WTC11 (cell line): ENCODE results near the gene TTC28. TPM values are rescaled to one million over a fixed set of nuclear protein-coding genes. Genes with fewer than 3 reads are reported as not detected.

Source experiments
- ATAC-seq: fragments of 200-7000 bp; cut with Tn5 transposase; 2 replicates; pipeline ENCODE4 v1.10.0; 2021; ENCODE audit warnings: mild to moderate bottlenecking, moderate library complexity
- CTCF ChIA-PET: fragments of 300-600 bp; sonication (Branson Sonifier 250); formaldehyde crosslinking; loops from one replicate; lab custom pipeline; 2021; ENCODE audit warnings: antibody characterized with exemption; lab: Charles Lee
- POLR2A ChIA-PET: fragments of 350-600 bp; sonication (Branson Sonifier 250); formaldehyde crosslinking; loops from one replicate; lab custom pipeline; 2021; ENCODE audit warnings: antibody characterized with exemption; lab: Charles Lee
- DNase-seq: peaks from one replicate; pipeline ENCODE4 v3.0.0; 2021; ENCODE audit warnings: low spot score
- H3K27ac Mint-ChIP-seq: 2 replicates; pipeline ENCODE4 v1.8.0; 2021; ENCODE audit warnings: mixed read lengths
- H3K27me3 Mint-ChIP-seq: 2 replicates; pipeline ENCODE4 v1.8.0; 2021; ENCODE audit warnings: low read depth, mild to moderate bottlenecking, moderate library complexity, mixed read lengths
- H3K36me3 Mint-ChIP-seq: 2 replicates; pipeline ENCODE4 v1.8.0; 2021; ENCODE audit warnings: mixed read lengths
- H3K4me1 Mint-ChIP-seq: 2 replicates; pipeline ENCODE4 v1.8.0; 2022; ENCODE audit warnings: mixed read lengths
- H3K4me3 Mint-ChIP-seq: 2 replicates; pipeline ENCODE4 v1.8.0; 2021; ENCODE audit warnings: mild to moderate bottlenecking, moderate library complexity, mixed read lengths
- H3K9me3 Mint-ChIP-seq: 2 replicates; pipeline ENCODE4 v1.8.0; 2021; ENCODE audit warnings: mixed read lengths
- ATF1 ChIP-seq: sonication (generic); formaldehyde crosslinking; IDR thresholded peaks from 2 replicates; pipeline ENCODE4 v1.8.1; 2023; ENCODE audit warnings: mild to moderate bottlenecking, moderate library complexity, missing genetic modification reagents
- CBFB ChIP-seq: sonication (generic); formaldehyde crosslinking; IDR thresholded peaks from 2 replicates; pipeline ENCODE4 v1.8.1; 2022; ENCODE audit warnings: mild to moderate bottlenecking, low read depth, missing genetic modification reagents
- CREM ChIP-seq: sonication (generic); formaldehyde crosslinking; IDR thresholded peaks from 2 replicates; pipeline ENCODE4 v1.8.1; 2022; ENCODE audit warnings: mild to moderate bottlenecking, missing genetic modification reagents, moderate library complexity
- ELF4 ChIP-seq: sonication (generic); formaldehyde crosslinking; IDR thresholded peaks from 2 replicates; pipeline ENCODE4 v1.8.1; 2022; ENCODE audit warnings: low read depth, mild to moderate bottlenecking, moderate library complexity, missing genetic modification reagents
- ETV6 ChIP-seq: sonication (generic); formaldehyde crosslinking; IDR thresholded peaks from 2 replicates; pipeline ENCODE4 v1.8.1; 2022; ENCODE audit warnings: mild to moderate bottlenecking, missing genetic modification reagents
- GABPB1 ChIP-seq: sonication (generic); formaldehyde crosslinking; IDR thresholded peaks from 2 replicates; pipeline ENCODE4 v1.8.1; 2023; ENCODE audit warnings: mild to moderate bottlenecking, missing genetic modification reagents
- GTF2I ChIP-seq: fragments of 250-450 bp; sonication (Bioruptor Pico); conservative IDR thresholded peaks from 2 replicates; pipeline ENCODE4 v1.4.0; 2021; ENCODE audit warnings: mild to moderate bottlenecking
- HMGA2 ChIP-seq: fragments of 250-450 bp; sonication (Bioruptor Pico); IDR thresholded peaks from 2 replicates; pipeline ENCODE4 v1.4.0; 2021; ENCODE audit warnings: mild to moderate bottlenecking, moderate library complexity
- JAZF1 ChIP-seq: fragments of 250-450 bp; sonication (Bioruptor Pico); IDR thresholded peaks from 2 replicates; pipeline ENCODE4 v1.9.0; 2021; ENCODE audit warnings: moderate library complexity, mild to moderate bottlenecking, inconsistent platforms
- NR2C2 ChIP-seq: sonication (generic); formaldehyde crosslinking; IDR thresholded peaks from 2 replicates; pipeline ENCODE4 v1.8.0; 2022; ENCODE audit warnings: mild to moderate bottlenecking, missing genetic modification reagents
- total RNA-seq: library from RNA; stranded (reverse); gene quantifications from 3 replicates; pipeline ENCODE4 v1.2.3, GENCODE V29; 2021
- TF ChIP-seq, protein P1 (sequence below): fragments of 250-450 bp; sonication (Bioruptor Pico); IDR thresholded peaks from 2 replicates; pipeline ENCODE4 v1.9.0; 2021; ENCODE audit warnings: moderate library complexity, mild to moderate bottlenecking, inconsistent platforms, borderline replicate concordance
- TF ChIP-seq, protein P2 (sequence below): sonication (generic); formaldehyde crosslinking; IDR thresholded peaks from 2 replicates; pipeline ENCODE4 v1.8.1; 2023; ENCODE audit warnings: mild to moderate bottlenecking, missing genetic modification reagents, moderate library complexity
- TF ChIP-seq, protein P3 (sequence below): sonication (generic); formaldehyde crosslinking; IDR thresholded peaks from 2 replicates; pipeline ENCODE4 v1.8.0; 2022; ENCODE audit warnings: missing genetic modification reagents
- TF ChIP-seq, protein P4 (sequence below): fragments of 250-450 bp; sonication (Bioruptor Pico); conservative IDR thresholded peaks from 2 replicates; pipeline ENCODE4 v1.9.0; 2021; ENCODE audit warnings: mild to moderate bottlenecking
- TF ChIP-seq, protein P5 (sequence below): sonication (generic); formaldehyde crosslinking; IDR thresholded peaks from 2 replicates; pipeline ENCODE4 v1.8.1; 2022; ENCODE audit warnings: mild to moderate bottlenecking, missing genetic modification reagents, moderate library complexity, borderline replicate concordance
- TF ChIP-seq, protein P6 (sequence below): sonication (generic); formaldehyde crosslinking; IDR thresholded peaks from 2 replicates; pipeline ENCODE4 v1.8.0; 2023; ENCODE audit warnings: missing genetic modification reagents
- TF ChIP-seq, protein P7 (sequence below): sonication (generic); formaldehyde crosslinking; IDR thresholded peaks from 2 replicates; pipeline ENCODE4 v1.8.1; 2023; ENCODE audit warnings: mild to moderate bottlenecking, missing genetic modification reagents
- TF ChIP-seq, protein P8 (sequence below): sonication (generic); formaldehyde crosslinking; IDR thresholded peaks from 2 replicates; pipeline ENCODE4 v1.8.0; 2022; ENCODE audit warnings: mild to moderate bottlenecking, missing genetic modification reagents

TTC28 gene
- total RNA-seq, 1 experiment from 2014 or later, result 13.0 TPM

DNA sequence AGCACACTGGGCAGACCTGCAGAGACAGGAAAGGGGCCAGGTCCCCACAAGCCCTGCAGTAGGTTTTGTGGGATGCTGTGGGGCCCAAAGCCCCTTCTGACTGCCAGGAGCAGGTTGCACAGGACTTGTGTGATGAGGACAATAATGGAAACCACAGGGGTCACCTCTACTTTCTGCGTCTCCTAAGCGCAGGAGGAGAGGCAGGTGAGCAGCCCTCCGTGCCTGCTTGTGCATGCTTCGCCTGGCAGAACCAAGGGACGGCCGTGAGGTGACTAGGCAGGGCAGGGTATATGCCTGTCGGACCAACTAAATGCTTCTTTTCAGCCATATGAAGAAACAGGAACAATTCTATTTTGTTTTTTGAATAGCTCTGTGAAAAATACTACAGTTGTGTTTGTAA lies 682.7 kb downstream of the TTC28 start (continued):
- TF ChIP-seq, protein P1, sequence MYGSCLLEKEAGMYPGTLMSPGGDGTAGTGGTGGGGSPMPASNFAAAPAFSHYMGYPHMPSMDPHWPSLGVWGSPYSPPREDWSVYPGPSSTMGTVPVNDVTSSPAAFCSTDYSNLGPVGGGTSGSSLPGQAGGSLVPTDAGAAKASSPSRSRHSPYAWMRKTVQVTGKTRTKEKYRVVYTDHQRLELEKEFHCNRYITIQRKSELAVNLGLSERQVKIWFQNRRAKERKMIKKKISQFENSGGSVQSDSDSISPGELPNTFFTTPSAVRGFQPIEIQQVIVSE, result no peak
- TF ChIP-seq ATF1 (CRISPR knock-in tag) (no peak), ELF4 (CRISPR knock-in tag) (no peak)
- TF ChIP-seq, all 79 proteins: peak for 0

DNA sequence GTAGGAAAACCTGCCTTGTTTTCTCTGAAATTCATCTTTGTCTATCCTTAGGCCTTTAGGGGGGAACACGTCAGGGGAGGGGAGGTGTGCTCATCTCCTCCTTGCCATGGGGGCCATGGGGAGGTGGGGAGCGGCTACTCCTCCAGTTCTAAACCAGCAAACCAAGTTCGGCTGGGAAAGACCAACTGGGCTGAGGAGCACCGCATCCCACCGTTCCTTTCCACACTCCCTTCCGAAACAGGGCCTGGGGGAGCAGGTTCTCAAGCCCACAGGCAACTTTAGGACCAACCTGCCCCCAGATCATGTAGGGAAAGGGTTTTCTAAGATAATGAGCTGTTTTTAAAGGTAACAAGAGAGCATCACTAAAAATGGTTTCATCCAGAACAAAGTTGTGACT lies 683.1 kb downstream of the TTC28 start:
- Mint-ChIP-seq H3K4me3 (no peak overlapping the region), H3K9me3 (no peaks in the 10 kb centered on the region), H3K27me3 (no peaks in the 10 kb centered on the region), H3K27ac (no peak overlapping the region; the same call in 1 of the 2 replicates), H3K36me3 (no peaks in the 10 kb centered on the region), H3K4me1 (peaks cover 14% of the 10 kb centered on the region)
- DNase-seq (no peak), ATAC-seq (no peak)
- no peak for TF ChIP-seq CREM (CRISPR knock-in tag)
- TF ChIP-seq, protein P2, sequence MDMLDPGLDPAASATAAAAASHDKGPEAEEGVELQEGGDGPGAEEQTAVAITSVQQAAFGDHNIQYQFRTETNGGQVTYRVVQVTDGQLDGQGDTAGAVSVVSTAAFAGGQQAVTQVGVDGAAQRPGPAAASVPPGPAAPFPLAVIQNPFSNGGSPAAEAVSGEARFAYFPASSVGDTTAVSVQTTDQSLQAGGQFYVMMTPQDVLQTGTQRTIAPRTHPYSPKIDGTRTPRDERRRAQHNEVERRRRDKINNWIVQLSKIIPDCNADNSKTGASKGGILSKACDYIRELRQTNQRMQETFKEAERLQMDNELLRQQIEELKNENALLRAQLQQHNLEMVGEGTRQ (CRISPR knock-in tag), result no peak
- no peak for TF ChIP-seq JAZF1 (CRISPR knock-in tag)
- TF ChIP-seq ETV6, result no peak
- TF ChIP-seq, protein P3, sequence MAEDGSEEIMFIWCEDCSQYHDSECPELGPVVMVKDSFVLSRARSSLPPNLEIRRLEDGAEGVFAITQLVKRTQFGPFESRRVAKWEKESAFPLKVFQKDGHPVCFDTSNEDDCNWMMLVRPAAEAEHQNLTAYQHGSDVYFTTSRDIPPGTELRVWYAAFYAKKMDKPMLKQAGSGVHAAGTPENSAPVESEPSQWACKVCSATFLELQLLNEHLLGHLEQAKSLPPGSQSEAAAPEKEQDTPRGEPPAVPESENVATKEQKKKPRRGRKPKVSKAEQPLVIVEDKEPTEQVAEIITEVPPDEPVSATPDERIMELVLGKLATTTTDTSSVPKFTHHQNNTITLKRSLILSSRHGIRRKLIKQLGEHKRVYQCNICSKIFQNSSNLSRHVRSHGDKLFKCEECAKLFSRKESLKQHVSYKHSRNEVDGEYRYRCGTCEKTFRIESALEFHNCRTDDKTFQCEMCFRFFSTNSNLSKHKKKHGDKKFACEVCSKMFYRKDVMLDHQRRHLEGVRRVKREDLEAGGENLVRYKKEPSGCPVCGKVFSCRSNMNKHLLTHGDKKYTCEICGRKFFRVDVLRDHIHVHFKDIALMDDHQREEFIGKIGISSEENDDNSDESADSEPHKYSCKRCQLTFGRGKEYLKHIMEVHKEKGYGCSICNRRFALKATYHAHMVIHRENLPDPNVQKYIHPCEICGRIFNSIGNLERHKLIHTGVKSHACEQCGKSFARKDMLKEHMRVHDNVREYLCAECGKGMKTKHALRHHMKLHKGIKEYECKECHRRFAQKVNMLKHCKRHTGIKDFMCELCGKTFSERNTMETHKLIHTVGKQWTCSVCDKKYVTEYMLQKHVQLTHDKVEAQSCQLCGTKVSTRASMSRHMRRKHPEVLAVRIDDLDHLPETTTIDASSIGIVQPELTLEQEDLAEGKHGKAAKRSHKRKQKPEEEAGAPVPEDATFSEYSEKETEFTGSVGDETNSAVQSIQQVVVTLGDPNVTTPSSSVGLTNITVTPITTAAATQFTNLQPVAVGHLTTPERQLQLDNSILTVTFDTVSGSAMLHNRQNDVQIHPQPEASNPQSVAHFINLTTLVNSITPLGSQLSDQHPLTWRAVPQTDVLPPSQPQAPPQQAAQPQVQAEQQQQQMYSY (CRISPR knock-in tag), result no peak
- TF ChIP-seq NR2C2, result no peak
- TF ChIP-seq, protein P4, sequence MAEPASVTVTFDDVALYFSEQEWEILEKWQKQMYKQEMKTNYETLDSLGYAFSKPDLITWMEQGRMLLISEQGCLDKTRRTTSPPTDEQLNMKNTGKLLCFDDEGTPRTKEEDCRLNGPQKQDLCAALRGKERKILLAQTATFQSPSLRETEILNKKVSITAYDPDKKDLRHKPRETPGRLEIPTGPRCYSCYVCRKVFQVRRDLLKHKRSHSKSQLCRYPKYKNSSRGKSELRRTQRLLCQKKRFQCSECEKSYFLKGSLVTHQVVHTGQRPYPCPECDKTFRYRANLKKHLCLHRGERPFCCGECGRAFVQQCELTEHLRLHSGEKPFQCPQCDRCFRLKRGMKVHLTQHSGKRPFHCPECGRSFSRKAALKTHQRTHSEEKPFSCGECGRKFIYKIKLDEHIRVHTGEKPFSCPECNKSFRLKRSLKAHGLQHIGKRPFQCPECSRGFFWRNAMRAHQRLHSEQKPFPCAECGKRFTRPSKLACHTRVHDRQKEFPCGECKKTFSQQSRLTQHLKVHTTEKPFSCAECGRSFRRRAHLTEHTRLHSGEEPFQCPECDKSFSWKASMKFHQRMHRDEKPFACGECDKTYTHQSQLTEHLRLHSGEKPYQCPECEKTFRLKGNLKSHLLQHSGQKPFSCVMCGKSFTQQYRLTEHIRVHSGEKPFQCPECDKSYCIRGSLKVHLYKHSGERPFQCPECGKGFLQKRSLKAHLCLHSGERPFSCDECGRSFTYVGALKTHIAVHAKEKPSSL (CRISPR knock-in tag), result no peak
- TF ChIP-seq GTF2I, result no peak
- TF ChIP-seq GABPB1 (CRISPR knock-in tag), result no peak
- TF ChIP-seq, protein P5, sequence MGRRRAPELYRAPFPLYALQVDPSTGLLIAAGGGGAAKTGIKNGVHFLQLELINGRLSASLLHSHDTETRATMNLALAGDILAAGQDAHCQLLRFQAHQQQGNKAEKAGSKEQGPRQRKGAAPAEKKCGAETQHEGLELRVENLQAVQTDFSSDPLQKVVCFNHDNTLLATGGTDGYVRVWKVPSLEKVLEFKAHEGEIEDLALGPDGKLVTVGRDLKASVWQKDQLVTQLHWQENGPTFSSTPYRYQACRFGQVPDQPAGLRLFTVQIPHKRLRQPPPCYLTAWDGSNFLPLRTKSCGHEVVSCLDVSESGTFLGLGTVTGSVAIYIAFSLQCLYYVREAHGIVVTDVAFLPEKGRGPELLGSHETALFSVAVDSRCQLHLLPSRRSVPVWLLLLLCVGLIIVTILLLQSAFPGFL (CRISPR knock-in tag), result no peak
- TF ChIP-seq CBFB (CRISPR knock-in tag), result no peak
- TF ChIP-seq, protein P6, sequence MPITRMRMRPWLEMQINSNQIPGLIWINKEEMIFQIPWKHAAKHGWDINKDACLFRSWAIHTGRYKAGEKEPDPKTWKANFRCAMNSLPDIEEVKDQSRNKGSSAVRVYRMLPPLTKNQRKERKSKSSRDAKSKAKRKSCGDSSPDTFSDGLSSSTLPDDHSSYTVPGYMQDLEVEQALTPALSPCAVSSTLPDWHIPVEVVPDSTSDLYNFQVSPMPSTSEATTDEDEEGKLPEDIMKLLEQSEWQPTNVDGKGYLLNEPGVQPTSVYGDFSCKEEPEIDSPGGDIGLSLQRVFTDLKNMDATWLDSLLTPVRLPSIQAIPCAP, result no peak
- TF ChIP-seq, protein P7, sequence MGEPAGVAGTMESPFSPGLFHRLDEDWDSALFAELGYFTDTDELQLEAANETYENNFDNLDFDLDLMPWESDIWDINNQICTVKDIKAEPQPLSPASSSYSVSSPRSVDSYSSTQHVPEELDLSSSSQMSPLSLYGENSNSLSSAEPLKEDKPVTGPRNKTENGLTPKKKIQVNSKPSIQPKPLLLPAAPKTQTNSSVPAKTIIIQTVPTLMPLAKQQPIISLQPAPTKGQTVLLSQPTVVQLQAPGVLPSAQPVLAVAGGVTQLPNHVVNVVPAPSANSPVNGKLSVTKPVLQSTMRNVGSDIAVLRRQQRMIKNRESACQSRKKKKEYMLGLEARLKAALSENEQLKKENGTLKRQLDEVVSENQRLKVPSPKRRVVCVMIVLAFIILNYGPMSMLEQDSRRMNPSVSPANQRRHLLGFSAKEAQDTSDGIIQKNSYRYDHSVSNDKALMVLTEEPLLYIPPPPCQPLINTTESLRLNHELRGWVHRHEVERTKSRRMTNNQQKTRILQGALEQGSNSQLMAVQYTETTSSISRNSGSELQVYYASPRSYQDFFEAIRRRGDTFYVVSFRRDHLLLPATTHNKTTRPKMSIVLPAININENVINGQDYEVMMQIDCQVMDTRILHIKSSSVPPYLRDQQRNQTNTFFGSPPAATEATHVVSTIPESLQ (CRISPR knock-in tag), result no peak
- TF ChIP-seq, protein P8, sequence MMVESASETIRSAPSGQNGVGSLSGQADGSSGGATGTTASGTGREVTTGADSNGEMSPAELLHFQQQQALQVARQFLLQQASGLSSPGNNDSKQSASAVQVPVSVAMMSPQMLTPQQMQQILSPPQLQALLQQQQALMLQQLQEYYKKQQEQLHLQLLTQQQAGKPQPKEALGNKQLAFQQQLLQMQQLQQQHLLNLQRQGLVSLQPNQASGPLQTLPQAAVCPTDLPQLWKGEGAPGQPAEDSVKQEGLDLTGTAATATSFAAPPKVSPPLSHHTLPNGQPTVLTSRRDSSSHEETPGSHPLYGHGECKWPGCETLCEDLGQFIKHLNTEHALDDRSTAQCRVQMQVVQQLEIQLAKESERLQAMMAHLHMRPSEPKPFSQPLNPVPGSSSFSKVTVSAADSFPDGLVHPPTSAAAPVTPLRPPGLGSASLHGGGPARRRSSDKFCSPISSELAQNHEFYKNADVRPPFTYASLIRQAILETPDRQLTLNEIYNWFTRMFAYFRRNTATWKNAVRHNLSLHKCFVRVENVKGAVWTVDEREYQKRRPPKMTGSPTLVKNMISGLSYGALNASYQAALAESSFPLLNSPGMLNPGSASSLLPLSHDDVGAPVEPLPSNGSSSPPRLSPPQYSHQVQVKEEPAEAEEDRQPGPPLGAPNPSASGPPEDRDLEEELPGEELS (CRISPR knock-in tag), result no peak
- no peak for TF ChIP-seq HMGA2 (CRISPR knock-in tag)
- TF ChIP-seq, all 79 proteins: peak for 0
- CTCF ChIA-PET, result interaction anchor here (3.4 kb wide), 1 partner anchor 77 kb away, joined by 10 read pairs; the partner anchor contains the start of gene PITPNB
- POLR2A ChIA-PET, result no interaction called here
